Kidney (tissue), 14 donors: Measurements from ENCODE around the gene LRRC32. TPM values are rescaled to one million over a fixed set of nuclear protein-coding genes. Genes with fewer than 3 reads are reported as not detected.

ENCODE experiments used
- DNase-seq, 5 donors: peaks; one replicate each; pipeline ENCODE4 v3.0.0-alpha.2; 2013 to 2020
- FAIRE-seq: peaks from 2 replicates; lab custom pipeline; 2012; peaks lifted over from hg19 to GRCh38; lab: Jason Lieb, UNC
- H3K27ac ChIP-seq, 2 donors: one replicate each; pipeline ENCODE4 v1.7.0; 2013; ENCODE audit warnings: low read depth in 2 of 2, low read length in 2 of 2, inconsistent platforms in 1 of 2
- H3K27me3 ChIP-seq: one replicate; pipeline ENCODE4 v1.7.1; 2013; ENCODE audit warnings: low read length, inconsistent platforms; ENCODE audit not compliant: control insufficient read depth, insufficient read depth
- H3K36me3 ChIP-seq, 3 donors: one replicate each; pipeline versions ENCODE4 v1.7.0 to v1.7.1; 2013; ENCODE audit warnings: low read length in 3 of 3, control low read depth in 1 of 3, inconsistent platforms in 1 of 3; ENCODE audit not compliant: insufficient read depth in 3 of 3, control insufficient read depth in 2 of 3
- H3K4me1 ChIP-seq, 3 donors: one replicate each; pipeline versions ENCODE4 v1.7.0 to v1.7.1; 2013; ENCODE audit warnings: low read length in 3 of 3, inconsistent platforms in 1 of 3, low read depth in 1 of 3; ENCODE audit not compliant: control insufficient read depth in 2 of 3, insufficient read depth in 2 of 3
- H3K4me3 ChIP-seq, 3 donors: one replicate each; pipeline versions ENCODE4 v1.7.0 to v1.8.1; 2013; ENCODE audit warnings: low read length in 3 of 3, control low read depth in 1 of 3, inconsistent platforms in 1 of 3
- H3K9ac ChIP-seq, 3 donors: one replicate each; pipeline versions ENCODE4 v1.7.0 to v1.7.1; 2013; ENCODE audit warnings: low read length in 3 of 3, control low read depth in 1 of 3, inconsistent platforms in 1 of 3
- H3K9me3 ChIP-seq, 3 donors: one replicate each; pipeline versions ENCODE4 v1.7.0 to v1.7.1; 2013; ENCODE audit warnings: low read length in 3 of 3, control low read depth in 1 of 3, inconsistent platforms in 1 of 3; ENCODE audit not compliant: control insufficient read depth in 2 of 3, insufficient read depth in 1 of 3
- intact Hi-C: fragments of 100-400 bp; cut with DNase I; formaldehyde crosslinking; loops from one replicate; pipeline ENCODE4 v1.11.1; 2022
- polyA plus RNA-seq: library from polyadenylated mRNA; stranded (reverse); fragments of 350-450 nt; fragmentation: Illumina TruSeq; extraction: RNeasy Lipid Tissue Mini Kit (QIAGEN cat#74804); gene quantifications from one replicate; pipeline ENCODE4 v1.2.3, GENCODE V29; 2014; ENCODE audit warnings: low read depth, low replicate concordance; ENCODE audit not compliant: insufficient read depth
- total RNA-seq: library from RNA; stranded (reverse); fragmentation: NEBNext Ultra II Directional; extraction: Animal tissue kit (Norgen Biotek cat#: 25700); gene quantifications from one replicate; pipeline ENCODE4 v1.2.1, GENCODE V29; 2021
- TF ChIP-seq, protein P1 (sequence below): IDR thresholded peaks from 3 replicates; pipeline ENCODE4 v1.5.1; 2012; ENCODE audit warnings: mild to moderate bottlenecking, moderate library complexity, borderline replicate concordance; ENCODE audit not compliant: insufficient read depth; ENCODE audit errors: extremely low read depth
- donor health status: control.
- donor health status: control.
- donor health status: control.
- donor health status: control.
- donor health status: control.
- donor health status: DM: yes; HTN: yes; CAD: no.
- donor health status: Normal renal cell carcinoma (clear cell type).

Gene LRRC32
- total and polyA plus RNA-seq, 2 donors from 2014 or later = 105 to 136 TPM

DNA sequence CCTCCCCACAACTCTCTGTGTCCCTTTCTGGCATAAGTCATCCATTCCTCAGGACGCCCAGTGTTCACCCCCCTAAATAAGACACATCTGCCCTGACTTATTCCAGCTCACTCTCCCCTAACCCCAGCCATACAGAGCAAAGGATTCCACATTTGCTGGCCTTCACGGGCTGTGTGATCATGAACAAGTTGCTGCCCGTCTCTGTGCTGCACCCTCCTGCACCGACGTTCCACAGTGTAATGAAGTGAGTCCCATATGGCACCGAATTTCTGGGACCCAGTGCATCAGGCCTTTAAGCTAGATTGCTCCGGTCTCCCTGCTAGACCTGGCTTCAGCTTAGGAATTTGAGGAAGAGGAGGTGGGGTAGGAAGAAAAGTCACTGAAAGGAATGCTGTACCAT is 22.4 kb upstream of the LRRC32 start:
- H3K4me1 ChIP-seq = no peaks in the 10 kb centered on the region
- no peak overlapping the region for H3K4me3 ChIP-seq
- no peaks in the 10 kb centered on the region for H3K27me3 ChIP-seq
- no peaks in the 10 kb centered on the region for H3K9me3 ChIP-seq
- intact Hi-C loops = no loop called here
- FAIRE-seq (no peak), DNase-seq (no peak)
- no peaks in the 10 kb centered on the region for H3K36me3 ChIP-seq
- TF ChIP-seq, protein P1, sequence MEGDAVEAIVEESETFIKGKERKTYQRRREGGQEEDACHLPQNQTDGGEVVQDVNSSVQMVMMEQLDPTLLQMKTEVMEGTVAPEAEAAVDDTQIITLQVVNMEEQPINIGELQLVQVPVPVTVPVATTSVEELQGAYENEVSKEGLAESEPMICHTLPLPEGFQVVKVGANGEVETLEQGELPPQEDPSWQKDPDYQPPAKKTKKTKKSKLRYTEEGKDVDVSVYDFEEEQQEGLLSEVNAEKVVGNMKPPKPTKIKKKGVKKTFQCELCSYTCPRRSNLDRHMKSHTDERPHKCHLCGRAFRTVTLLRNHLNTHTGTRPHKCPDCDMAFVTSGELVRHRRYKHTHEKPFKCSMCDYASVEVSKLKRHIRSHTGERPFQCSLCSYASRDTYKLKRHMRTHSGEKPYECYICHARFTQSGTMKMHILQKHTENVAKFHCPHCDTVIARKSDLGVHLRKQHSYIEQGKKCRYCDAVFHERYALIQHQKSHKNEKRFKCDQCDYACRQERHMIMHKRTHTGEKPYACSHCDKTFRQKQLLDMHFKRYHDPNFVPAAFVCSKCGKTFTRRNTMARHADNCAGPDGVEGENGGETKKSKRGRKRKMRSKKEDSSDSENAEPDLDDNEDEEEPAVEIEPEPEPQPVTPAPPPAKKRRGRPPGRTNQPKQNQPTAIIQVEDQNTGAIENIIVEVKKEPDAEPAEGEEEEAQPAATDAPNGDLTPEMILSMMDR = no peak
- H3K27ac ChIP-seq = no peak overlapping the region
- H3K9ac ChIP-seq = no peak overlapping the region

DNA sequence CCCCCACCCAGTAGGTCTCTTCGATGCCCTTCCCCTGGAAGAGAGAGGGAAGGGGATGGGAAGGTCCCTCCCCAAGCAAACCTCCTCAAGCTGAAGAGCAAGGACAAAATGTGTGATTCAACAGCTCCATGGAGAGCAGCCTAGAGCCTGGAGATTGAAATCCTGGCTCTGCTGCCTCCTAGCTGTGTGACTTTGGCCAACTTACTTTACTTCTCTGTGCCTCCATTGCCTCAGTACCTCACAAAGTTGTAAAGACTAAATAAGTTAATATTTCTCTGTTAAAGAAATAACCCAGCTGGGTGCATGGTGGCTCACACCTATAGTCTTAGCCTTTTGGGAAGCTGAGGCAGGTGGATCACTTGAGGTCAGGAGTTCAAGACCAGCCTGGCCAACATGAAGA is 21.1 kb upstream of the LRRC32 start:
- Histone ChIP-seq H3K9me3 (no peaks in the 10 kb centered on the region), H3K36me3 (no peaks in the 10 kb centered on the region), H3K27ac (no peak overlapping the region), H3K4me1 (no peaks in the 10 kb centered on the region), H3K27me3 (no peaks in the 10 kb centered on the region), H3K9ac (no peak overlapping the region), H3K4me3 (no peak overlapping the region)
- FAIRE-seq = no peak
- intact Hi-C loops = no loop called here
- no peak for DNase-seq
- TF ChIP-seq, protein P1 = no peak

DNA sequence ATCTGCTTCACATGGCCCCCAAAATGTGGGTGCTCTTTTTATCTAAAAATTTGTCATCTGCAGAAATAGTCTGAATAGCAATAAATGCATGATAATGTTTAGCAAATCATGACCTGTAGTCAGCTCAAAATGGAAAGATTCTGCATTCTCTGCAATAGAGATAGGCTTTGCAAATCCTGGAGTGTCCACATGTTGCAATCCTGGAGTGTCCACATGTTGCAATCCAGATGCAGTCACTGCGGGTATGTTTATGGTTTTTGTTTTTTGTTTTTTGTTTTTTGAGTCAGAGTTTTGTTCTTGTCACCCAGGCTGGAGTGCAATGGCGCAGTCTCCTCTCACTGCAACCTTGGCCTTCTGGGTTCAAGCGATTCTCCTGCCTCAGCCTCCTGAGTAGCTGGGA is 20.2 kb upstream of the LRRC32 start:
- no peak for DNase-seq
- H3K4me1 ChIP-seq = no peaks in the 10 kb centered on the region
- no peak overlapping the region for H3K9ac ChIP-seq
- no peaks in the 10 kb centered on the region for H3K9me3 ChIP-seq
- no peak overlapping the region for H3K4me3 ChIP-seq
- no peak for FAIRE-seq
- intact Hi-C loops = no loop called here
- no peaks in the 10 kb centered on the region for H3K27me3 ChIP-seq
- no peaks in the 10 kb centered on the region for H3K36me3 ChIP-seq
- TF ChIP-seq, protein P1 = no peak
- H3K27ac ChIP-seq = no peak overlapping the region
